Activated naive CD4-positive, alpha-beta T cell treated with anti-CD3 and anti-CD28 coated beads, Interleukin-2, amount 50 U/mL, for 24 hours (primary cell): Measurements from ENCODE around the gene CDNF.

Experiments used
- H3K27ac Mint-ChIP-seq: one replicate; pipeline ENCODE4 v1.8.0; 2021; ENCODE audit warnings: mild to moderate bottlenecking, mixed read lengths
- H3K27me3 Mint-ChIP-seq: one replicate; pipeline ENCODE4 v1.8.0; 2021; ENCODE audit warnings: mixed read lengths
- H3K36me3 Mint-ChIP-seq: one replicate; pipeline ENCODE4 v1.8.0; 2021; ENCODE audit warnings: mixed read lengths
- H3K4me1 Mint-ChIP-seq: one replicate; pipeline ENCODE4 v1.8.0; 2021; ENCODE audit warnings: mixed read lengths
- H3K4me3 Mint-ChIP-seq: one replicate; pipeline ENCODE4 v1.8.0; 2021; ENCODE audit warnings: mild to moderate bottlenecking, mixed read lengths
- H3K9me3 Mint-ChIP-seq: one replicate; pipeline ENCODE4 v1.8.0; 2021; ENCODE audit warnings: mixed read lengths

CDNF gene

GRCh38 chr10:14858338-14858960 lies 20.6 kb upstream of the CDNF start:
- Mint-ChIP-seq H3K27ac (no peak overlapping the region), H3K36me3 (peaks cover 6% of the 10 kb centered on the region), H3K4me1 (no peaks in the 10 kb centered on the region)

DNA sequence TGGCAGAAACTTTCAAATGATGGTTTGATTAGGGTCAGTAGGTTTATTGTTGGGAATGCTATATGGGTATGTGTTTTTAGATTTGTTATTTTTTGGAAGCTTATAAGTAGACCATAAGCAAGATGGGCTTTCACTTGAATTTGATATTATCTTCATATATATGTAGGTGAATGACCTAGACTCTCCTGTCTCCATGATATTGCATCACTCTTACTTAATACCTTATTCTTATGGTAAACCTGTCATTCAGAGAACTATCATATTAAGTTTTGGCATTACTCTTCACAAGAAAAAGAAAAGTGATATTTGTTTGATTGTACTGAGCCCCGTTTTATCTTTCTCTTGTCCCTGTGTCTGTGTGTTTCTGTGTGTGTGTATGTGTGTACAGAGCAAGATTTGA lies 17.6 kb upstream of the CDNF start:
- Mint-ChIP-seq H3K36me3 (peaks cover 12% of the 10 kb centered on the region), H3K9me3 (no peaks in the 10 kb centered on the region), H3K4me3 (no peak overlapping the region), H3K27ac (no peak overlapping the region), H3K27me3 (no peaks in the 10 kb centered on the region), H3K4me1 (no peaks in the 10 kb centered on the region)

More at GRCh38 chr10:14858338-14858960, 20.6 kb upstream of the CDNF start:
- Mint-ChIP-seq H3K27me3 (no peaks in the 10 kb centered on the region), H3K9me3 (no peaks in the 10 kb centered on the region), H3K4me3 (no peak overlapping the region)

GRCh38 chr10:14852236-14852635 lies 14.4 kb upstream of the CDNF start:
- Mint-ChIP-seq H3K27ac (no peak overlapping the region), H3K4me1 (no peaks in the 10 kb centered on the region), H3K4me3 (no peak overlapping the region), H3K27me3 (no peaks in the 10 kb centered on the region), H3K36me3 (peaks cover 17% of the 10 kb centered on the region), H3K9me3 (no peaks in the 10 kb centered on the region)

- Mint-ChIP-seq H3K27me3 (no peaks in the 10 kb centered on the region), H3K4me1 (peaks cover 20% of the 10 kb centered on the region), H3K4me3 (no peak overlapping the region), H3K27ac (no peak overlapping the region), H3K36me3 (peaks cover 14% of the 10 kb centered on the region), H3K9me3 (no peaks in the 10 kb centered on the region)
Measured at GRCh38 chr10:14844948-14845347, 7.1 kb upstream of the CDNF start.

GRCh38 chr10:14843327-14843988 lies 5.6 kb upstream of the CDNF start:
- Mint-ChIP-seq H3K4me1 (peaks cover 28% of the 10 kb centered on the region), H3K36me3 (peaks cover 10% of the 10 kb centered on the region), H3K9me3 (no peaks in the 10 kb centered on the region), H3K27me3 (no peaks in the 10 kb centered on the region), H3K4me3 (no peak overlapping the region), H3K27ac (no peak overlapping the region)

DNA sequence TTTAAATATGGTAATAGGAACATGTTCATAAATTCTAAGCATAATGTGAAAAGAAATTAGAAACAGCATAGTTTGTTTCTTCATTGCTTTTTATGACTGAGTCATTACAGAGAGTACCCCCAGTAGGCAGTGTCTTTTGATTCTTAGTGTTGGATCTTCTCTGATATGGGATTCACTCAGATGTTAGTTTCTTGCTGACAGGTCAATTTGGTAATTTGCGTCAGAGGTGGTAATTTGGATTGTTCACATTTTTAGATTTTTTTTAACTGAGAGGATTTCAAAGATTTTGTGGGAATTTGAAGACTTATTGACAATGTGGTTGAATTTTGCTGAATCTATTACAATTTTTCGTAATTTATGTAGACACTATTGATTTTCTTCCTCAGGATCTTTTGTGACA lies 2.3 kb upstream of the CDNF start:
- H3K27ac Mint-ChIP-seq = peak overlapping the region; percentile 38
- H3K27me3 Mint-ChIP-seq = no peaks in the 10 kb centered on the region
- H3K9me3 Mint-ChIP-seq = no peaks in the 10 kb centered on the region
- peaks cover 29% of the 10 kb centered on the region for H3K4me1 Mint-ChIP-seq
- H3K36me3 Mint-ChIP-seq = peaks cover 9% of the 10 kb centered on the region
- peak overlapping the region; percentile 93 for H3K4me3 Mint-ChIP-seq

DNA sequence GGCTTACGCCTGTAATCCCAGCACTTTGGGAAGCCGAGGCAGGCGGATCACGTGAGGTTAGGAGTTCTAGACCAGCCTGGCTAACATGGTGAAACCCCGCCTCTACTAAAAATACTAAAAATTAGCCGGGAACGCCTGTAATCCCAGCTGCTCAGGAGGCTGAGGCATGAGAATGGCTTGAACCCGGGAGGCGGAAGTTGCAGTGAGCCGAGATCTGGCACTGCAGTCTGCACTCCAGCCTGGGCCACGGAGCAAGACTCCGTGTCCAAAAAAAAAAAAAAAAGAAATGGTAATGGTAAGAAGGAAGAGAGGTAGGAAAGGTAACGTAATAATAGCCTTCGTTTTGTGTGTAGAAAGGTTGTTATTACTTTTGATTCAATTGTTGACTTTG lies 1.5 kb upstream of the CDNF start:
- peaks cover 25% of the 10 kb centered on the region for H3K4me1 Mint-ChIP-seq
- no peaks in the 10 kb centered on the region for H3K27me3 Mint-ChIP-seq
- H3K9me3 Mint-ChIP-seq = no peaks in the 10 kb centered on the region
- H3K36me3 Mint-ChIP-seq = peaks cover 9% of the 10 kb centered on the region
- H3K4me3 Mint-ChIP-seq = peak overlapping the region; percentile 93
- peak overlapping the region; percentile 62 for H3K27ac Mint-ChIP-seq

DNA sequence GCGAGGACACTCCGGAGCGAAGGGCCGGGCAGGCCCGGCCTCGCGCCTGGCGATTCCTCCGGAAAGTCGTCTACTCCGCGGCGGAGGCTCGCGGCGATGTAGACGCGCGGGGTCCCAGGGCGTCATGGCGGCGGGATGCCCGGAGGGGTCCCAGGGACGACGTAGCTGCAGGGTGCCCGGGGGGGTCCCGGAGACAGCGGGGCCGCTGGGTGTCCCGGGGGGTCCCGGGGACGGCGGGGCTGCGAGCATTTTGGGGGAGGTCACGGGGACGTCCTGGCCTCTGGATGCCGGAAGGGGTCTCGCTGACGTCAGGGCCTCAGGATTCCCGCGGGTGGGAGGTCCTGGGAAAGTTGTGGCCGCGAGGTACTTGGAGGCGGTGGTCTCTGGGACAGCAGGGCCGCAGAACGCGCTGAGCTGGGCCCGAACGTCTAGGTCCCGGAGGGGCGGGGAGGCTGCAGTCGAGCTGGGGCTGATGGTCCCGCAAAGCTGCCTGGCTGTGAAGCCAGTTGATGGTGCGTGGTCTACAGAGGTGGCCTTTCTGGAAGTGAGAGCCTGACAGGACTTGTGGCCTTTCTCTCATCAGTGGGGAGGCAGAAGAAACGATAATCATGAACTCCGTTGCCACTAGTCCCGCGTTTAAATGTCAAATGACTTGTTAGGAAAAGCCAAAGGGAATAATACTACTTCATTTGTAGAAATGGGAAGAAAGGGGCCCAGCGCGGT lies 906 bp upstream of the CDNF start:
- Mint-ChIP-seq H3K36me3 (peaks cover 9% of the 10 kb centered on the region), H3K9me3 (no peaks in the 10 kb centered on the region)

GRCh38 chr10:14837003-14837756 lies 657 bp downstream of the CDNF start:
- no peaks in the 10 kb centered on the region for H3K27me3 Mint-ChIP-seq

More for the DNA sequence above, 906 bp upstream of the CDNF start:
- Mint-ChIP-seq H3K27me3 (no peaks in the 10 kb centered on the region), H3K27ac (peak overlapping the region; percentile 95), H3K4me1 (peaks cover 25% of the 10 kb centered on the region), H3K4me3 (peak overlapping the region; percentile 93)

GRCh38 chr10:14836208-14836607 lies 1.6 kb downstream of the CDNF start:
- Mint-ChIP-seq H3K27ac (no peak overlapping the region), H3K4me1 (peaks cover 25% of the 10 kb centered on the region), H3K9me3 (no peaks in the 10 kb centered on the region), H3K4me3 (no peak overlapping the region), H3K27me3 (no peaks in the 10 kb centered on the region), H3K36me3 (peaks cover 12% of the 10 kb centered on the region)

More at GRCh38 chr10:14837003-14837756, 657 bp downstream of the CDNF start:
- peak overlapping the region; percentile 93 for H3K4me3 Mint-ChIP-seq
- peaks cover 25% of the 10 kb centered on the region for H3K4me1 Mint-ChIP-seq
- peak overlapping the region; percentile 95 for H3K27ac Mint-ChIP-seq
- H3K36me3 Mint-ChIP-seq = peaks cover 14% of the 10 kb centered on the region
- H3K9me3 Mint-ChIP-seq = no peaks in the 10 kb centered on the region

- no peaks in the 10 kb centered on the region for H3K27me3 Mint-ChIP-seq
- peaks cover 8% of the 10 kb centered on the region for H3K36me3 Mint-ChIP-seq
- peaks cover 8% of the 10 kb centered on the region for H3K4me1 Mint-ChIP-seq
- H3K27ac Mint-ChIP-seq = no peak overlapping the region
- H3K4me3 Mint-ChIP-seq = no peak overlapping the region
- no peaks in the 10 kb centered on the region for H3K9me3 Mint-ChIP-seq
Measured at GRCh38 chr10:14833106-14833505, 4.7 kb downstream of the CDNF start.

GRCh38 chr10:14826076-14826829 lies 11.6 kb downstream of the CDNF start:
- peaks cover 7% of the 10 kb centered on the region for H3K4me1 Mint-ChIP-seq
- H3K36me3 Mint-ChIP-seq = no peaks in the 10 kb centered on the region
- no peaks in the 10 kb centered on the region for H3K9me3 Mint-ChIP-seq
- no peak overlapping the region for H3K27ac Mint-ChIP-seq
- H3K4me3 Mint-ChIP-seq = no peak overlapping the region
- no peaks in the 10 kb centered on the region for H3K27me3 Mint-ChIP-seq

DNA sequence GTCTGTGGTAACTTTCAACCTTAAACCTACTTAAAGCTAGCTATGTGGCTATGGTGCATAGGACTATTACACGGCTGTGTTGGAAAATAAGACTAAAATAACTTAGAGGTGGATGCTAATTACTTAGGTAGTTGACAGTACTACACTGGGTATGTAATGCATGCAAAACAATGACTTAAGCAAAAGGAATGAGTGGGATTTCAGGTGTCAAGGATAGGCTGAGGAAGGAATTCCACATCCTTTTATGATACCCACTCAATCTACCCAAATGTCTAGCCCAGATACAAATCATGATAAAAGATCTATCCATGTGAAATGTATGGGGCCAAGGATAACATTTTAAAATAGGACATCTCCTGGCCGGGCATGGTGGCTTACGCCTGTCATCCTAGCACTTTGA lies 13.9 kb downstream of the CDNF start:
- peaks cover 1% of the 10 kb centered on the region for H3K36me3 Mint-ChIP-seq
- no peaks in the 10 kb centered on the region for H3K27me3 Mint-ChIP-seq
- H3K9me3 Mint-ChIP-seq = no peaks in the 10 kb centered on the region
- no peak overlapping the region for H3K4me3 Mint-ChIP-seq
- H3K27ac Mint-ChIP-seq = no peak overlapping the region
- H3K4me1 Mint-ChIP-seq = peaks cover 11% of the 10 kb centered on the region

GRCh38 chr10:14822879-14823755 lies 14.7 kb downstream of the CDNF start:
- Mint-ChIP-seq H3K4me3 (no peak overlapping the region), H3K9me3 (no peaks in the 10 kb centered on the region), H3K27me3 (no peaks in the 10 kb centered on the region), H3K4me1 (peaks cover 11% of the 10 kb centered on the region), H3K36me3 (peaks cover 1% of the 10 kb centered on the region), H3K27ac (no peak overlapping the region)
